C4-2B (cell line): ENCODE data around the gene AHSP.

Experiments
- CTCF ChIP-seq: fragments of 450-650 bp; conservative IDR thresholded peaks from 2 replicates; pipeline ENCODE4 v1.5.1; 2017; ENCODE audit warnings: mild to moderate bottlenecking
- ZFX ChIP-seq: fragments of 450-650 bp; IDR thresholded peaks from 2 replicates; pipeline ENCODE4 v1.6.1; 2017

DNA sequence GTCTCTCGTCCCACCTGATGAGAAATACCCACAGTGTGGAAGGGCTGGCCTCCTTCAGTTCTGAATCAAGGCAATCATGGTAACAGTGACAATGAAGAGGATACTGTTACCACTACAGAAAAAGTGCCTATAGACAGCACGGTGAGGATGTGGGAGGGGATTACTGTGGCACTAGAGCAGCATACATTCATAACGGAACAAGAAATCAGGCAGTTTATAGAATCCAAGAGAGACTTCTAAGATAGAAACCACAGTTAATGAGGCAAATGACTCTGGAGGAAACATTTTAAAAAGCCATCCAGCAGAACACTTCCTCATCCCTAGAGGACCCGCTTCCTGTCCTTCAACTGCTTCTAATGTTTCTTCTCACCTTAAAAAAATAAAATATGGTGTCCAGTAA lies 22.2 kb upstream of the AHSP start:
- TF ChIP-seq CTCF (no peak), ZFX (no peak)
